ENCODE data around the gene SLC6A2. TPM values are rescaled to one million over a fixed set of nuclear protein-coding genes. Genes with fewer than 3 reads are reported as not detected.

Gene SLC6A2
- total RNA-seq, 1 experiment from 2014 or later, result not detected

DNA sequence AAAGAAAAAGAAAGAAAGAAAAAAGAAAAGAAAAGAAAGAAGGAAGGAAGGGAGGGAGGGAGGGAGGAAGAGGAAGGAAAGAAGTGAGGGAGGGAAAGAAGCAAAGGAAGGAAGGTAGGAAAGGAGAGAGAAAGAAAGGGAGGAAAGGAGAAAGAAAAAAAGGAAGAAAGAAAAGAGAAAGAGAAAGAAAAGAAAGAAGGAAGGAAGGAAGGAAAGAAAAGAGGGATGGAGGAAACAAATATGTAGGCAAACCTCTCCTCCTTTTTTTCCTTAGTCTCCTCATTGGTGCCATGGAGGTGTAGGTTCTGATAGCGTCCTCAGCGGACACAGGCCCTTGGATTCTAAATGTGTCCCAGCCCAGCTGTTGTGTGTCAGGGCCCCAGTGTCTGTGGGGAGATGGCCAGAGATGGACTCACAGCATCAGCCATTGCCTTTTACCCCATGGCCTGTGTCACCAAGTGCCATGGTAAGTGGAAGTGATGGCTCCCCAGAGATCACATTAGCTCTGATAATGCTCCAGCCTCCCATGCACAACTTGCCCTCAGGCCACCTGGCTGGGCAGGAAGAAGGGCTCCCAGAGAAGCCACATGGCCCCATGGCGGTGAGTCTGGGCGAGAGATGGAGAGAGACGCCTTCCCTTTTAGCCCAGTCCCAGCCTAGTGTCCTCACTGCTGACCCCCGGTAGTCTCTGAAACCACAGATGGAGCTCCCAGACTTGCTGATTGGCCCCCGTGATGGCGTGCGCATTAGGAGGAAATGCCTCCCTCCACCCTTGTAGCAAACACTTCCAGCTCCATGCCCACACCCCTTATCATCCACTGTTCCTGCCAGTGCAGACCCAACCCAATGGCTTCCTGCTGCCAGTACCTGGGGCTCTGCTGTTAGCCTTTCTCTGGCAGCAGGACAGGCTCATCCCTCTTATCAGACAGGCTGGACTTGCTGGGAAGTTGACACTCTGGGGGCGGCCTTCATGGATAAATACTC lies 3.7 kb upstream of the SLC6A2 start:
- Histone ChIP-seq H3K9me2 (replicated peaks; ENCODE audit: low read length) (no peaks in the 10 kb centered on the region), H3K9me3 (ENCODE audit: low read length) (no peaks in the 10 kb centered on the region), H3K9ac (ENCODE audit: low read length) (no peak overlapping the region), H3K4me3 (ENCODE audit: low read length) (no peak overlapping the region), H2AFZ (ENCODE audit: low read length) (no peak overlapping the region), H4K20me1 (ENCODE audit: low read length) (no peaks in the 10 kb centered on the region), H3F3A (ENCODE audit: low read length, unreplicated experiment) (no peaks in the 10 kb centered on the region), H3K4me2 (ENCODE audit: low read length) (no peak overlapping the region), H3K4me1 (ENCODE audit: insufficient read depth, low read length) (no peaks in the 10 kb centered on the region), H3K79me2 (ENCODE audit: low read length) (no peaks in the 10 kb centered on the region), H3K27ac (ENCODE audit: low read length) (no peak overlapping the region), H3K27me3 (ENCODE audit: low read length) (0 out of 2 replicates have a peak, but pooled peaks cover 2% of the 10 kb centered on the region), H3K36me3 (ENCODE audit: low read depth, low read length) (no peaks in the 10 kb centered on the region)
- no peak for DNase-seq
- POLR2A ChIA-PET (ENCODE audit: unreplicated experiment), result no interaction called here
- CTCF ChIA-PET, result no interaction called here
- BruUV-seq (replicated peaks), result no TSS peak
- intact Hi-C loops (cut with micrococcal nuclease), result no loop called here
- no peak for ATAC-seq
- TF ChIP-seq EZH2phosphoT487 (IDR thresholded peaks at IDR 0.05; ENCODE audit: borderline replicate concordance, low read length), result no peak
- TF ChIP-seq, protein P1, sequence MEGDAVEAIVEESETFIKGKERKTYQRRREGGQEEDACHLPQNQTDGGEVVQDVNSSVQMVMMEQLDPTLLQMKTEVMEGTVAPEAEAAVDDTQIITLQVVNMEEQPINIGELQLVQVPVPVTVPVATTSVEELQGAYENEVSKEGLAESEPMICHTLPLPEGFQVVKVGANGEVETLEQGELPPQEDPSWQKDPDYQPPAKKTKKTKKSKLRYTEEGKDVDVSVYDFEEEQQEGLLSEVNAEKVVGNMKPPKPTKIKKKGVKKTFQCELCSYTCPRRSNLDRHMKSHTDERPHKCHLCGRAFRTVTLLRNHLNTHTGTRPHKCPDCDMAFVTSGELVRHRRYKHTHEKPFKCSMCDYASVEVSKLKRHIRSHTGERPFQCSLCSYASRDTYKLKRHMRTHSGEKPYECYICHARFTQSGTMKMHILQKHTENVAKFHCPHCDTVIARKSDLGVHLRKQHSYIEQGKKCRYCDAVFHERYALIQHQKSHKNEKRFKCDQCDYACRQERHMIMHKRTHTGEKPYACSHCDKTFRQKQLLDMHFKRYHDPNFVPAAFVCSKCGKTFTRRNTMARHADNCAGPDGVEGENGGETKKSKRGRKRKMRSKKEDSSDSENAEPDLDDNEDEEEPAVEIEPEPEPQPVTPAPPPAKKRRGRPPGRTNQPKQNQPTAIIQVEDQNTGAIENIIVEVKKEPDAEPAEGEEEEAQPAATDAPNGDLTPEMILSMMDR (conservative IDR thresholded peaks at IDR 0.05; ENCODE audit: low read depth, low read length), result no peak

DNA sequence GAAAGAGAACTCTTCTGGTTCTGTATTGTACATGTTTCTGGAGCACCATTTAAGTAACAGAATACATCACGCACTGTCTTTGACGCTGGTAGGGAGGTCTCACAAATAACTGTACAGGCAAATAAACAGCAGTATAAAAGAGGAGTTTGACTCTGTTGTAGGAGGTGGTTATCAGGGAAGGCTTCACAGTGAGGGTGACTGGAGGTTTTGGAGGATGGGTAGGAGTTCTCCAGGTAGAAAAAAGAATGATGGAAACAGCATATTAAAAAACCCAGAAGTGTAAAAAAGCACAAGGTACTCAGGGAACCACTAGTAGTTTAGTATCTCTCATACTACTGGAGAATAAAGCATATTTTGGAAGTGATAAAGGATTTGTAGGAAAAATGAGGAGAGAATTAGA lies 2.7 kb upstream of the SLC6A2 start:
- intact Hi-C loops (cut with micrococcal nuclease), result no loop called here
- H3K9ac ChIP-seq (ENCODE audit: low read length), result no peak overlapping the region
- no peak overlapping the region for H3K4me3 ChIP-seq (ENCODE audit: low read length)
- no peaks in the 10 kb centered on the region for H3K79me2 ChIP-seq (ENCODE audit: low read length)
- no peaks in the 10 kb centered on the region for H3K9me3 ChIP-seq (ENCODE audit: low read length)
- CTCF ChIA-PET, result no interaction called here
- H3F3A ChIP-seq (ENCODE audit: low read length, unreplicated experiment), result no peaks in the 10 kb centered on the region
- peaks cover 2% of the 10 kb centered on the region; the same call in 1 of the 2 replicates for H3K27me3 ChIP-seq (ENCODE audit: low read length)
- ATAC-seq (no peak), DNase-seq (no peak)
- H2AFZ ChIP-seq (ENCODE audit: low read length), result no peak overlapping the region
- POLR2A ChIA-PET (ENCODE audit: unreplicated experiment), result no interaction called here
- H3K4me1 ChIP-seq (ENCODE audit: insufficient read depth, low read length), result no peaks in the 10 kb centered on the region
- no peaks in the 10 kb centered on the region for H3K9me2 ChIP-seq (replicated peaks; ENCODE audit: low read length)
- TF ChIP-seq, protein P1 (conservative IDR thresholded peaks at IDR 0.05; ENCODE audit: low read depth, low read length), result no peak
- TF ChIP-seq EZH2phosphoT487 (IDR thresholded peaks at IDR 0.05; ENCODE audit: borderline replicate concordance, low read length) (no peak), EZH2 (IDR thresholded peaks at IDR 0.05; ENCODE audit: low read length, unreplicated experiment) (no peak)
- H4K20me1 ChIP-seq (ENCODE audit: low read length), result no peaks in the 10 kb centered on the region
- no peak overlapping the region for H3K27ac ChIP-seq (ENCODE audit: low read length)
- H3K4me2 ChIP-seq (ENCODE audit: low read length), result no peak overlapping the region
- H3K36me3 ChIP-seq (ENCODE audit: low read depth, low read length), result no peaks in the 10 kb centered on the region
- no TSS peak for BruUV-seq (replicated peaks)

DNA sequence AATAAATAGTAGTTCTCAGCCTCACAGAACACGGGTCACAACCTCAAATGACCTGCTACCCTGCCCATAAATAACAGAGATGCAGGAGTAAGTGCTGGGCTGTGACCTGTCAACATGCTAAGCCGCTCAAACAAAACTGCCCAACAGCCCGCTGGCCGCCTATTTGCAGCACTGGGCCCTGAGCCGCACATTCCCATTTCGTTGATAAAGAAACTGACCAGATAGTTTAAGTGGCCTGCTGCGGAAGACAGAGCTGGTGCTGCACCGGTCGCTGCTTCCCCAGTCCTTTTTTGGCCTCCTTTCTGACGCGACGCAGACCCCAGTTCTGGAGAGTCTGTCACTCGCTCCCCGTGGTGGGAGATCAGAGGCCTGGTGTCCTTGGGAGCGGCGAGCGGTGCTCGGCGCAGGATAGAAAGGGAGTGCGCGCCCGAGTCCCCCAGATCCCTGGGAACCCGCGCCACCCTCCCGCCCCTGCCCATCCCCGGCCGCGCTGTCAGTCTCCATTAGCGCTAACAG lies 349 bp upstream of the SLC6A2 start:
- ChIA-PET POLR2A (ENCODE audit: unreplicated experiment) (no interaction called here), CTCF (no interaction called here)
- Histone ChIP-seq H3K4me3 (ENCODE audit: low read length) (no peak overlapping the region), H3K27ac (ENCODE audit: low read length) (no peak overlapping the region), H4K20me1 (ENCODE audit: low read length) (no peaks in the 10 kb centered on the region), H3K9me3 (ENCODE audit: low read length) (no peaks in the 10 kb centered on the region), H3K79me2 (ENCODE audit: low read length) (no peaks in the 10 kb centered on the region), H3K27me3 (ENCODE audit: low read length) (peaks cover 2% of the 10 kb centered on the region; the same call in 1 of the 2 replicates), H3K9ac (ENCODE audit: low read length) (no peak overlapping the region), H3K9me2 (replicated peaks; ENCODE audit: low read length) (no peaks in the 10 kb centered on the region), H3F3A (ENCODE audit: low read length, unreplicated experiment) (no peaks in the 10 kb centered on the region), H3K4me1 (ENCODE audit: insufficient read depth, low read length) (no peaks in the 10 kb centered on the region), H3K36me3 (ENCODE audit: low read depth, low read length) (no peaks in the 10 kb centered on the region), H2AFZ (ENCODE audit: low read length) (no peak overlapping the region), H3K4me2 (ENCODE audit: low read length) (no peak overlapping the region)
- no TSS peak for BruUV-seq (replicated peaks)
- intact Hi-C loops (cut with micrococcal nuclease), result no loop called here
- TF ChIP-seq EZH2 (IDR thresholded peaks at IDR 0.05; ENCODE audit: low read length, unreplicated experiment) (no peak), EZH2phosphoT487 (IDR thresholded peaks at IDR 0.05; ENCODE audit: borderline replicate concordance, low read length) (no peak)
- TF ChIP-seq, protein P1 (conservative IDR thresholded peaks at IDR 0.05; ENCODE audit: low read depth, low read length), result no peak
- ATAC-seq (no peak), DNase-seq (no peak)

All from PC-3 (cell line).